Common myeloid progenitor, CD34-positive (primary cell): ENCODE measurements around the gene MPP3.

Experiments
- CTCF ChIA-PET: fragments of 350-600 bp; sonication (Branson Sonifier 250); formaldehyde crosslinking; loops from one replicate; lab custom pipeline; 2021; ENCODE audit warnings: antibody characterized with exemption; lab: Charles Lee
- POLR2A ChIA-PET: fragments of 350-600 bp; sonication (Branson Sonifier 250); formaldehyde crosslinking; loops from one replicate; lab custom pipeline; 2021; ENCODE audit warnings: antibody characterized with exemption; lab: Charles Lee
- DNase-seq, 3 donors: peaks; one replicate each; pipeline versions ENCODE4 v3.0.0 to v3.0.0-alpha.2; 2013
- H3K27ac ChIP-seq, 2 experiments: 1 replicate in 1 of 2; 2 replicates in 1 of 2; pipeline ENCODE4 v1.7.0; 2013; ENCODE audit warnings: inconsistent platforms in 2 of 2, low read length in 2 of 2, mild to moderate bottlenecking in 2 of 2, low read depth in 1 of 2, moderate library complexity in 1 of 2; ENCODE audit not compliant: severe bottlenecking in 2 of 2, insufficient read depth in 1 of 2, poor library complexity in 1 of 2
- H3K27me3 ChIP-seq, 5 experiments: replicated peaks in 2 of 5; 1 replicate in 3 of 5; 2 replicates in 2 of 5; pipeline versions ENCODE4 v1.6.1 to v1.7.0; 2013; ENCODE audit warnings: low read length in 4 of 5, mild to moderate bottlenecking in 2 of 5, moderate library complexity in 2 of 5, inconsistent platforms in 1 of 5; ENCODE audit not compliant: insufficient read depth in 5 of 5, control insufficient read depth in 4 of 5
- H3K36me3 ChIP-seq, 4 experiments: 1 replicate in 2 of 4; 2 replicates in 2 of 4; pipeline versions ENCODE4 v1.6.1 to v1.7.0; 2013; ENCODE audit warnings: low read length in 3 of 4, control low read depth in 1 of 4, mild to moderate bottlenecking in 1 of 4; ENCODE audit not compliant: control insufficient read depth in 4 of 4, insufficient read depth in 4 of 4
- H3K4me1 ChIP-seq, 4 experiments: 1 replicate in 3 of 4; 2 replicates in 1 of 4; pipeline versions ENCODE4 v1.6.1 to v1.7.1; 2013; ENCODE audit warnings: low read length in 3 of 4, mild to moderate bottlenecking in 3 of 4, control low read depth in 1 of 4, inconsistent platforms in 1 of 4, moderate library complexity in 1 of 4; ENCODE audit not compliant: control insufficient read depth in 4 of 4, insufficient read depth in 4 of 4; ENCODE audit errors: control extremely low read depth in 1 of 4
- H3K4me3 ChIP-seq, 7 experiments: 1 replicate in 4 of 7; 2 replicates in 3 of 7; pipeline versions ENCODE4 v1.5.1 to v1.7.0; 2013; ENCODE audit warnings: mild to moderate bottlenecking in 7 of 7, low read length in 6 of 7, moderate library complexity in 6 of 7, inconsistent platforms in 2 of 7, low read depth in 2 of 7, control low read depth in 1 of 7; ENCODE audit not compliant: insufficient read depth in 4 of 7, control insufficient read depth in 1 of 7; ENCODE audit errors: extremely low read depth in 1 of 7
- H3K9me3 ChIP-seq, 5 experiments: 1 replicate in 4 of 5; 2 replicates in 1 of 5; pipeline versions ENCODE4 v1.6.1 to v1.7.1; 2013; ENCODE audit warnings: low read length in 4 of 5, mild to moderate bottlenecking in 2 of 5, inconsistent platforms in 1 of 5, low read depth in 1 of 5, moderate library complexity in 1 of 5; ENCODE audit not compliant: control insufficient read depth in 4 of 5, insufficient read depth in 2 of 5; ENCODE audit errors: control extremely low read depth in 1 of 5
- WGBS: methylation state at CpG from one replicate; pipeline ENCODE4 v1.1.5; 2013; ENCODE audit not compliant: insufficient coverage; 5-methylcytosine and 5-hydroxymethylcytosine counted together

MPP3 gene

GRCh38 chr17:43839670-43840108 lies 6.7 kb upstream of the MPP3 start:
- Histone ChIP-seq H3K9me3 (no peaks in the 10 kb centered on the region), H3K4me3 (no peak overlapping the region), H3K36me3 (no peaks in the 10 kb centered on the region), H3K27me3 (no peaks in the 10 kb centered on the region), H3K4me1 (peaks cover 0 to 4% (median 0%) of the 10 kb centered on the region in 4 experiments), H3K27ac (no peak overlapping the region)
- CTCF ChIA-PET = interaction anchor here (1.0 to 2.0 kb wide), 3 partner anchors 14 to 16 kb away, joined by 3 to 4 read pairs (median 4); no protein-coding TSS in a partner anchor
- WGBS = 78% methylated on average over 7 of the region's 7 CpGs
- POLR2A ChIA-PET = interaction anchor here (0.6 kb wide), 1 partner anchor 1447 kb away, joined by 3 read pairs; no protein-coding TSS in a partner anchor
- no peak for DNase-seq

GRCh38 chr17:43834106-43834505 lies 1.2 kb upstream of the MPP3 start:
- H3K27ac ChIP-seq = no peak overlapping the region
- peak overlapping the region in 2 of 7 experiments; percentile 66 to 78 for H3K4me3 ChIP-seq
- H3K27me3 ChIP-seq = peaks cover 0 to 2% (median 0%) of the 10 kb centered on the region in 5 experiments
- POLR2A ChIA-PET = no interaction called here
- DNase-seq = no peak
- peaks cover 0 to 26% (median 14%) of the 10 kb centered on the region in 4 experiments for H3K4me1 ChIP-seq
- no peaks in the 10 kb centered on the region for H3K9me3 ChIP-seq
- WGBS = 87% methylated on average over 2 of the region's 2 CpGs
- CTCF ChIA-PET = interaction anchor here (0.8 to 0.9 kb wide), 2 partner anchors 12 to 15 kb away, joined by 3 to 4 read pairs; no protein-coding TSS in a partner anchor
- peaks cover 0 to 15% (median 4%) of the 10 kb centered on the region in 4 experiments for H3K36me3 ChIP-seq

DNA sequence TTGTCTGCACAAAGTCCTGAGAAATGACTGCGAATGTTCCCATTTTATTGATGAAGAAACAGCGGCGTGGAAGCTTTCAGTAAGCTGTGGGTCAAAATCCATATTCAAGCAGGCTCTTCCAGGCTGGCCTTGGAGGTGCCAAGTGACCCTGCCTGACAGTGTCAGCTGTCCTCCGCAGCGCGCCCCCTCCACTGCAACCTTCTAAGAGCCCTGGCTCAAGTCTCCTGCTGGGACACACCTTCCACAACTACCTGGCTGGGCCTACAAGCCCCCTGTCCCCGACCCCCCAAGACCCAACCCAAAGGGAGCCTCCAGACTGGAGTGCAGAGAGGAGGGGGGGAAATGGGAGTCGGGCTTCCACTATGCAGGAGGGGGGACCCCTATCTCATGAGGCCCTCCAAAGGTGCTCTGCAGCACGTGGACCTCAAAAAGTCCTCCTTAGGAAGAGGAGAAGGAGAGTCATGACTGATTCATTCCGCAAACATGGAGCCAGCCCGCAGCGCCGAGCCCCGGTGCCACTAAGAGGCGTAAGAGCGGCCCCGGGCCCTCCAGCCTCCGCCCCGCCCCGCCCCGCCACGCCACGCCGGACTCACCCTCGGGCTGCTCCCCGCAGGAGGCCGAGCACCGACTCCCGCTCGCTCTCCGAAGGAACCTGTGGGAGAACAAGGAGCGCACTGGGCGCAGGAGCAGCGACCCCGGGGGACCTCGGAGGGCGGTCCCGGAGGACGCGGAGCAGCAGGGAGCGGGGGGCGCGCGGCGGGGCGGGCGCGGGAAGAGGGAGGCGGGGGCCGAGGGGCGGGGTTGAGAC lies 574 bp downstream of the MPP3 start:
- DNase-seq = peak in 2 of 3 donors; percentile 19 to 38
- no peaks in the 10 kb centered on the region for H3K9me3 ChIP-seq
- peaks cover 0 to 26% (median 14%) of the 10 kb centered on the region in 4 experiments for H3K4me1 ChIP-seq
- ChIA-PET POLR2A (no interaction called here), CTCF (interaction anchor here (1.6 to 1.7 kb wide), 2 partner anchors 9 to 14 kb away, joined by 4 to 5 read pairs; partner anchors contain the start of gene CD300LG)
- H3K27me3 ChIP-seq = peaks cover 0 to 2% (median 0%) of the 10 kb centered on the region in 5 experiments
- 11% methylated on average over 28 of the region's 51 CpGs for WGBS
- peaks cover 0 to 15% (median 6%) of the 10 kb centered on the region in 4 experiments for H3K36me3 ChIP-seq
- H3K4me3 ChIP-seq = peak overlapping the region; percentile 39 to 78 (median 66)
- H3K27ac ChIP-seq = no peak overlapping the region

GRCh38 chr17:43831633-43832032 lies 1.3 kb downstream of the MPP3 start:
- Histone ChIP-seq H3K4me1 (peaks cover 0 to 26% (median 14%) of the 10 kb centered on the region in 4 experiments), H3K27ac (no peak overlapping the region), H3K4me3 (peak overlapping the region in 1 of 7 experiments; percentile 66), H3K36me3 (peaks cover 0 to 15% (median 6%) of the 10 kb centered on the region in 4 experiments), H3K27me3 (peaks cover 0 to 2% (median 0%) of the 10 kb centered on the region in 5 experiments), H3K9me3 (no peaks in the 10 kb centered on the region)
- ChIA-PET CTCF (interaction anchor here (1.6 to 1.7 kb wide), 2 partner anchors 9 to 15 kb away, joined by 4 to 5 read pairs; partner anchors contain the start of gene CD300LG), POLR2A (no interaction called here)
- DNase-seq = no peak
- 94% methylated on average over 4 of the region's 8 CpGs for WGBS

DNA sequence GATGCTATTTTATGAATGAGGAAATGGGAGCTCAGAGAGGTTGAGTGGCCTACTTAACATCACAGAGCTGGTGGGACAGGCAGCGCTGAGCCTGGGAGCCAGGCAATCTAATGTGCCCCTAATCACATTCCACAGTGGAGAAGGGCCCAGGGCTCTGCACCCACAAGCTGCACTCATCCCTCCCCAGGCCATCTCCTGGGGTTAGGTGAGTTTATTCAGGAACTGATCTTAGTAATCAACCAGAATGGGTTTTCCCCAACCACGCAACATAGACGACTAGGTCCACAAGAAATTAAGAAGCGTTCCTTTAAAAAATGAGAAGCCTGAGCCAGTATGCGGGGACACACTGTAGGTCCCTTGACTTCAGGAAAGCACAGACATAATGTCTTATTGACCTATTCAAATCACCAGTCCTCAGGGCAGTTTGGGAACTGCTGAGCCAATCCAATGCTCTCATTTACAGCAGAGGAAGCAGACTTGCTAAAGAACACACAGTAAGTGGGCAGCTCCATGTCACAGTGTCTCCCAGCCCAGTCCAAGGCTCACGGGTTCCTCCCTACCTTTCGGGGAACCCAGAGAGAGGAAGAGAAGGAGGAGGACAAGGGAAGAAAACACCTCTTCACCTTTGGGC lies 2.3 kb downstream of the MPP3 start:
- peaks cover 0 to 22% (median 8%) of the 10 kb centered on the region in 4 experiments for H3K36me3 ChIP-seq
- no peak for DNase-seq
- peaks cover 0 to 2% (median 0%) of the 10 kb centered on the region in 5 experiments for H3K27me3 ChIP-seq
- no peak overlapping the region for H3K4me3 ChIP-seq
- CTCF ChIA-PET = interaction anchor here (1.0 to 1.6 kb wide), 4 partner anchors 8 to 63 kb away, joined by 3 to 4 read pairs (median 4); no protein-coding TSS in a partner anchor
- 90% methylated on average over 7 of the region's 7 CpGs for WGBS
- H3K27ac ChIP-seq = no peak overlapping the region
- peaks cover 0 to 26% (median 14%) of the 10 kb centered on the region in 4 experiments for H3K4me1 ChIP-seq
- H3K9me3 ChIP-seq = no peaks in the 10 kb centered on the region
- POLR2A ChIA-PET = interaction anchor here (0.6 kb wide), 1 partner anchor 11 kb away, joined by 4 read pairs; no protein-coding TSS in a partner anchor

GRCh38 chr17:43829738-43830137 lies 3.2 kb downstream of the MPP3 start:
- Histone ChIP-seq H3K36me3 (peaks cover 0 to 29% (median 9%) of the 10 kb centered on the region in 4 experiments), H3K4me3 (no peak overlapping the region), H3K4me1 (peaks cover 0 to 26% (median 14%) of the 10 kb centered on the region in 4 experiments), H3K27me3 (peaks cover 0 to 2% (median 0%) of the 10 kb centered on the region in 5 experiments), H3K27ac (no peak overlapping the region), H3K9me3 (no peaks in the 10 kb centered on the region)
- POLR2A ChIA-PET = no interaction called here
- CTCF ChIA-PET = interaction anchor here (1.0 to 1.6 kb wide), 4 partner anchors 12 to 62 kb away, joined by 3 to 4 read pairs (median 4); no protein-coding TSS in a partner anchor
- 97% methylated on average over 14 of the region's 14 CpGs for WGBS
- no peak for DNase-seq
